Hepatocyte (in vitro differentiated cells): ENCODE data around the gene ARHGDIB.

Experiments used
- EZH2phosphoT487 ChIP-seq: fragments of 200-600 bp; sonication (generic); IDR thresholded peaks from one replicate; pipeline ENCODE4 v1.6.1; 2018; ENCODE audit warnings: antibody characterized with exemption, mild to moderate bottlenecking, low read depth, moderate library complexity; ENCODE audit not compliant: unreplicated experiment, severe bottlenecking
- TF ChIP-seq, protein P1 (sequence below): fragments of 200-600 bp; sonication (generic); IDR thresholded peaks from 2 replicates; pipeline ENCODE4 v1.5.1; 2016; ENCODE audit warnings: antibody characterized with exemption, mild to moderate bottlenecking; ENCODE audit not compliant: poor library complexity

DNA sequence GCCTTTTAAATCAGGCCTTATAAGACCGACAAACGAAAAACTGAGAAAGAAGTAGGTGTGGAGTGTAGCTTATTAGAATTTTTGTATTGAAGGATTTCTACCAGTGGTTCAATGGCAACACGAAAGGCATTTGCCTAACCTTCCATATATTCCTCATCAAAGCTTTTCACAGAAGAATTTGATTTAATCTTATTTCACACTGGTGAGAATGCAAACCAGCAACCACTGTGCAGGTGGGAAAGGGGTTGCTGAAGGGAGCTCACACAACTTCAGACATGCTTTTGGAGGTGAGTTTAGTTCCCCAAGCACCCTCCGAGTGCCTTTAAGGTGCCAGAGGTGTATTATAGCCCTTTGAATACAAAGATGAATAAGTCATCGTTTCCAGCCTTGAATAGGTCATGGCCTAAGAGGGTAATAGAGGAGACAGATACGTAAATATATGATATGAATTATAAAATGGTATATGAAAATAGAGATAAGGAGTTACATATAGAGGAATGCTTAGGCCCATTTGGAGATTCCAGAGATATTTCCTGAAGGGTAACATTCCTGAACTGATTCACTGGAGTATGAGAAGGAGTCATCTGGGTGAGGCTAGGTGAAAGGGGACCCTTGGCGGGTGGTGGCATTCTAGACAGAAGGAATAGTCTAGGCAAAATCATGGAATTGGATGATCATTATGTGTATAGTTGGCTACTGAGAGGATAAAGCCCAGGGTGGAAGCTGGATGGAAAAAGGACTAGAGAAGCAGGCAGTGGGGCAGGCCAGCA, 29.4 kb downstream of the ARHGDIB start:
- TF ChIP-seq, protein P1, sequence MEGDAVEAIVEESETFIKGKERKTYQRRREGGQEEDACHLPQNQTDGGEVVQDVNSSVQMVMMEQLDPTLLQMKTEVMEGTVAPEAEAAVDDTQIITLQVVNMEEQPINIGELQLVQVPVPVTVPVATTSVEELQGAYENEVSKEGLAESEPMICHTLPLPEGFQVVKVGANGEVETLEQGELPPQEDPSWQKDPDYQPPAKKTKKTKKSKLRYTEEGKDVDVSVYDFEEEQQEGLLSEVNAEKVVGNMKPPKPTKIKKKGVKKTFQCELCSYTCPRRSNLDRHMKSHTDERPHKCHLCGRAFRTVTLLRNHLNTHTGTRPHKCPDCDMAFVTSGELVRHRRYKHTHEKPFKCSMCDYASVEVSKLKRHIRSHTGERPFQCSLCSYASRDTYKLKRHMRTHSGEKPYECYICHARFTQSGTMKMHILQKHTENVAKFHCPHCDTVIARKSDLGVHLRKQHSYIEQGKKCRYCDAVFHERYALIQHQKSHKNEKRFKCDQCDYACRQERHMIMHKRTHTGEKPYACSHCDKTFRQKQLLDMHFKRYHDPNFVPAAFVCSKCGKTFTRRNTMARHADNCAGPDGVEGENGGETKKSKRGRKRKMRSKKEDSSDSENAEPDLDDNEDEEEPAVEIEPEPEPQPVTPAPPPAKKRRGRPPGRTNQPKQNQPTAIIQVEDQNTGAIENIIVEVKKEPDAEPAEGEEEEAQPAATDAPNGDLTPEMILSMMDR, result no peak
- TF ChIP-seq EZH2phosphoT487, result no peak
